Gastrocnemius medialis (tissue), 4 donors: Measurements from ENCODE around the gene PKP4.

Source experiments
- CTCF ChIP-seq, 5 experiments: fragments of 450-650 bp in 3 of 5; fragments of 200-600 bp in 2 of 5; sonication (generic) in 2 of 5; IDR thresholded peaks in 4 of 5; conservative IDR thresholded peaks in 1 of 5; 1 replicate in 4 of 5; 2 replicates in 1 of 5; pipeline ENCODE4 v1.5.1; 2016 to 2019; ENCODE audit warnings: antibody characterized with exemption in 5 of 5, mild to moderate bottlenecking in 3 of 5, moderate library complexity in 3 of 5
- POLR2A ChIP-seq, 2 donors: fragments of 450-650 bp; IDR thresholded peaks; one replicate each; pipeline ENCODE4 v1.6.1; 2017; ENCODE audit warnings: antibody characterized with exemption in 2 of 2, mild to moderate bottlenecking in 2 of 2, moderate library complexity in 2 of 2

- no peak for TF ChIP-seq CTCF (IDR thresholded peaks at IDR 0.05 in 4 of 5, conservative IDR thresholded peaks at IDR 0.05 in 1 of 5)
- TF ChIP-seq POLR2A (IDR thresholded peaks at IDR 0.05), result no peak
Measured at GRCh38 chr2:158676295-158676694, 219.5 kb downstream of the PKP4 start.
